T47D (cell line): ENCODE results near the gene MGMT.

Experiments used
- DNase-seq, 2 experiments: peaks; one replicate each; pipeline versions ENCODE4 v3.0.0 to v3.0.0-alpha.2; 2011 to 2012; ENCODE audit warnings: low read depth in 1 of 2, low spot score in 1 of 2
- JUND ChIP-seq: IDR thresholded peaks from 2 replicates; pipeline ENCODE4 v1.6.1; 2012; ENCODE audit warnings: low read depth
- in situ Hi-C: cut with HindIII; loops from 2 replicates; pipeline ENCODE4 v1.10.0; 2016; ENCODE audit warnings: low sequenced_read_pairs, low pct_unique_long_range_greater_than_20kb

MGMT gene

DNA sequence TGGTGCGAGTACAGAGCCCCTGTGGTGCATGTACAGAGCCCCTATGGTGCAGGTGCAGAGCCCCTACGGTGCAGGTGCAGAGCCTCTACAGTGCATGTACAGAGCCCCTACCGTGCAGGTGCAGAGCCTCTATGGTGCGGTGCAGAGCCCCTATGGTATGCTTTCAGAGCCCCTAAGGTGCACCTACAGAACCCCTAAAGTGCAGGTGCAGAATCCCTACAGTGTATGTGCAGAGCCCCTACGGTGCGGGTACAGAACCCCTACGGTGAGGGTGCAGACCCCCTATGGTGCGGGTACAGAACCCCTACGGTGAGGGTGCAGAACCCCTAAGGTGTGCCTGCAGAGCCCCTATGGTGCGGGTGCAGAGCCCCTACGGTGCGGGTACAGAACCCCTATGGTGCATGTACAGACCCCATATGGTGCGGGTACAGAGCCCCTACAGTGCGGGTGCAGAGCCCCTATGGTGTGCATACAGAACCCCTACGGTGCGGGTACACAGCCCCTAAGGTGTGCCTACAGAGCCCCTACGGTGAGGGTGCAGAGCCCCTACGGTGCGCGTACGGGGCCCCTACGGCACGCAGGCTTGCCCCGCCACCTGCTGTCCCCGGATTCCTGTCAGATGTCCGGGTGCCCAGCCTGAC lies 53.5 kb downstream of the MGMT start:
- in situ Hi-C loops, result no loop called here
- no peak for TF ChIP-seq JUND
- DNase-seq, result no peak

DNA sequence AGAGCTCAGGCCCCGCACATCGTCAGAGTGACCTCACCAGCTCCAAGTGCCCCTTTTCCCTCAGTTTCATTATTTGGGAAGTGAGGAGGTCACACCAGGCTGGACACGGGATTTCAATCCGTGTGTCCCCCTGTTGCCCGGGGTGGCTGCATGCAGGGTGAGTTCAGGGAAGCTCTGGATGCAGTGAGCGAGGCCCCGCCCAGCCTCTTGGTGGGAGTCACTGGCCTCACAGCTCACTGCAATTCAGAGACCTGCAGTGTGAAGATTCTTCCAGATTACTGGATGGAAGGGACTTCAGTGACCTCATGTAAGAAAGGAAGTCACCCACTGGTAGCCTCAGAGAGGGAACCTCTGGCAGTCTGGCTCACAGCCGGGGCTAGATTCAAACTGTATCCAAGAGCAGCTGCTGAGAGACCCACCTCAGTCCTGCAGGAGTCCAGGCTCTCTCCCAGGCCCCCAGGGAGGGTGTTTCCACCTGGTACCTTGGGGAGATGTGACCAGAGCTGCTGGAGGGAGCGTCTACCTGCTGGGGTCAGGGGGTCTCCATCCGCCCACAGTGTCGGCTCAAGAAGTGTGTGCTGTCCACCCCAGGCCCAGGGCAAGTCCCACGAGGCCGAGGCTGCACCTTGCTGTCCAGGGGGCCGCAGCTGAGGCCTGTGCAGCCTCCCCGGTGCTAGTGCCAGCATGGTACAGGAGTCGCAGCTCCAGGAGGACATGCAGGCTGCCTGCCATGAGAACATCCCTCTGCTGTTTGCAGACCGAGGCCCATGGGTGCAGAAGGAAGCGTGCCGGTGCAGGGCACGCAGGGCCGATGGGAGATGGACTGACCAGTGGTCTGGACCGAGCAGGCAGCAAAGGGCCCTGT lies 54.4 kb downstream of the MGMT start:
- in situ Hi-C loops, result no loop called here
- TF ChIP-seq JUND, result no peak
- DNase-seq, result no peak

DNA sequence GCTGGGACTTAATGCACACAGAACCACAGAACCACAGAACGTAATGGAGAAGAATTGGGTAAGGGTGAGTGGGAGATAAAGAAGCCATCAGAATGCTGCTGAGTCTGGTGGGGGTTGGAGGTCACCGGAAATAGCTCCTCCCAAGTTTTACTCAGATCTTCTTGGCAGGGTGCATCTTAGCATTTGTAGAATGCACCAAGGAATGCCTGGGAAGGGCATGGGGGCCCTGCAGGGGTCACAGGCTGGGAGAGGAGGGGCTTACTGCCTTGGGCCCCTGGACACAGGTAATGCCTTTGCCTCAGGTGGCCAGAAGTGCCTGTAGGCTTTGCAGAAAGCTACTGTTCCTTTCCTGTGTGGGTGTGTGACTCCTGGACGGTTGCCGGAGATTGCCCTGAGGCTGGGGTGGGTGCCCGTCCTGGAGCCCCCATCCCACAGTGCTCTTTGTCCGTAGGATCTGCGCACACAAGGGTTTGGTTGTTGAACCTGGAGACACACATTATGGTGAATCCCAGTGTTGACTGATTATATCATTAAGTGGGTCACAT lies 55.1 kb downstream of the MGMT start:
- in situ Hi-C loops, result no loop called here
- TF ChIP-seq JUND, result no peak
- DNase-seq, result peak in 1 of 2 experiments; percentile 36

DNA sequence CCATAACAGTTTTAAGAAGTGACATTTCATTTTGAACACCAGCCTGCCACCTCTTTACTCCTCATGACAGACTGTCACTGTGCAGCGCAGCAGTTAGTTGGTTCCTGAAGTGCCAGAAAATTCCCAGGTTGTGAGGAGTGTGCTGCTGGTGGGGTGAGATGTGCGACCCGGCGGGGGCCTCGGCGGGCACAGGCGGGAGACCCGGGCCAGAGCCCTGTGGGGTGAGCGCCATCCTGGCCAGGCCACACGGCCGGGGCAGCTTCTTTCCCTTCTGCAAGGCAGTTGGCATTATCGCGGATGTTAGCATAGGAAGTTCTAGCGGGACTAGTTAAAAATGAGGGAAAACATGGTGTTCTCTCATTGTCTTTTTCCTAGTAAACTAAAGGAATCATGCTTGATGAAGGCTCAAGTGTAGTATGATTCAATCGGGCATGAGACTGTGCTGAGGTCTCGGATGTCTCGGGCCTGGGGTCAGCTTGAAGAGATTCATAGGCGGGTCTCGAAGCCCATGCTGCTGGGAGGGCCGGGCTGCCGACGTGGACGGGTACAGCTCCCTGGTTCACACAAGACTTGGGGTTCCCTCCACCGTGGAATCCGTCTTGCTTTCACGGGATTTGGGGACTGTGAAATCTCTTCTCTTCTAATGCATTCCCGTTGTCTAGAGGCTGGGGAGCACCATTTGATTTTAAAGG lies 56.1 kb downstream of the MGMT start:
- TF ChIP-seq JUND, result no peak
- in situ Hi-C loops, result no loop called here
- no peak for DNase-seq

DNA sequence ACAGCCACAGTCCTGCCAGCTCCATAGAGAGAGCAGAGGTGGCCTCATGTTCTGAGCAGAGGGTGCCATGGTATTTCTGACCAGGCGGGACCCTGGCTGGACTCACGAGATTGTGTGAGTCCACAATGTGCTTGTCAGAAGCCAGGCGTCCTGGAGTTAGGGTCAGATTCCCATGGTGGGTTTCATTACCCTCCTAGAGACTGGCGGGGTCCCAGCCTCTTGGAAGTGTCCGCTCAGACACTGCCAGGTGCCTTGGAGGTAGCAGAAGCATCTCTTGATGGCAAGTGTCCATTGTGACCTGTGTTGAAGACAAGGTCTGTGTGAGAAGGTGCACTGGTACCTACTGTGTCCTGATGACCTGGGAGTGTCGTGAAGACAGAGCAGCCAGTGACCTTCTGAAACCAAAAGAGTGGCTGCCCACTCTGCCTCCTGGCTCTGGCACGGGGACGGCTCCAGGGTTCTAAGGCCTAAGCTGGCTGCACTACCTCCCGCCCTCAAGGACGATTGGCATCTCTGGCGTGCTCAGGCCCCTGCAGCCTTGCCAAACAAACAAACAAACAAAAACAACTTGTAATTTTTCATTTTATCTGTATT lies 56.8 kb downstream of the MGMT start:
- in situ Hi-C loops, result no loop called here
- DNase-seq, result no peak
- no peak for TF ChIP-seq JUND

DNA sequence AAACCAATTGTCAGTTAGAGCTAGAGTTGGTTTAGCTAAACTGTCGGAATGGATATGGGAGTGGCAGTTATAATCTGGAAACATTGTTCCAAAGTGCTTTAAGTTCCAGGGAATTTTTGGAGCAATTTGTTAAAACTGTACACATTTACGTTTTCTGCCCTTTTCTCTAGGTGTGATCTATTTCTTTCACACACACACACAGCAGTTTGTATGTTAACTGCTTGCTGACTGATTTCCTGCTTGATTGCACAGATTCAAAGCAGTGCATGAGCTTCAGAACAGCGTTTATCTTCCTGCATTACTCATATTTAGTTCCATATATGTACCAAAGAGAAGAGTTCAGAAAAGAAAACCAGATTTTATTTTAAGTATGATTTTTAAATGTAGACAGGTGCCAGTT lies 57.9 kb downstream of the MGMT start:
- no peak for TF ChIP-seq JUND
- in situ Hi-C loops, result no loop called here
- no peak for DNase-seq

DNA sequence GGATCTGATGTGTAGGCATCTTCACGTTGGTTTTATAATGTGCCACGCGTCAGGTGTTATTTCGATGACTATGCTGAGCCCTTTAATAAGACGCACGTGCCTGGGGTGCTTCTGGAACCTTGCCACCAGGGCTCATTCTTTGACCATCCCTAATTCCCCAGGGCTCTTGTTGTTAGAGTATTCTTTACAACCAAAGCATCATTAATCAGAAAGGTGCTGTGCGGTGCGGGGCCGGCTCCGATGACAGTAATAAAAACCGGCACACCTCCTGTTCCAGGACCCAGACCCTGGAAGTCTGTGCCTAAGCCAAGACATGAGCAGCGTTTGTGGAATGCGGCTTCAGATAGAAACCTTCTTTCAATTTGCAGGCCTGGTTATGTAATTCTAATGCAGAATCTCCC lies 58.4 kb downstream of the MGMT start:
- no peak for DNase-seq
- TF ChIP-seq JUND, result no peak
- in situ Hi-C loops, result no loop called here

DNA sequence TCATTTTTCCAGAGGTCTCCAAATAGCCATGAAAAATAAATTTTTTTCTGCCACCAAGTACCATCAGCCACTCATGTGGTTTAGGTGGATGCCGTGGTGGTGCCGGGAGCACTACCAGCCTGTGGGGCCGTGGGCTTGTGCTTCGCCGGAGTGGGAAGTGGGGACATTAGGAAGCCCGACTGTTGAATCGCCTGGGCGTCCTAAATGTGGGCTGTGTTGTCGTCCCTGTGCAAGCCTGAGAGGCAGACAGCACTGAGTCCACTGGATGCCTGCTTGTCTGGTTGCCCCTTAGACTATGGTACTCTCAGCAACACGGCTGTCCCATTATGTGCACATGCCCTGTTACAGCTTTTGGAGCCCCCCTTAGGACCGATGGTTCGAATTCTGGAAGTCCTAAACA lies 59.9 kb downstream of the MGMT start:
- no peak for DNase-seq
- in situ Hi-C loops, result no loop called here
- no peak for TF ChIP-seq JUND

DNA sequence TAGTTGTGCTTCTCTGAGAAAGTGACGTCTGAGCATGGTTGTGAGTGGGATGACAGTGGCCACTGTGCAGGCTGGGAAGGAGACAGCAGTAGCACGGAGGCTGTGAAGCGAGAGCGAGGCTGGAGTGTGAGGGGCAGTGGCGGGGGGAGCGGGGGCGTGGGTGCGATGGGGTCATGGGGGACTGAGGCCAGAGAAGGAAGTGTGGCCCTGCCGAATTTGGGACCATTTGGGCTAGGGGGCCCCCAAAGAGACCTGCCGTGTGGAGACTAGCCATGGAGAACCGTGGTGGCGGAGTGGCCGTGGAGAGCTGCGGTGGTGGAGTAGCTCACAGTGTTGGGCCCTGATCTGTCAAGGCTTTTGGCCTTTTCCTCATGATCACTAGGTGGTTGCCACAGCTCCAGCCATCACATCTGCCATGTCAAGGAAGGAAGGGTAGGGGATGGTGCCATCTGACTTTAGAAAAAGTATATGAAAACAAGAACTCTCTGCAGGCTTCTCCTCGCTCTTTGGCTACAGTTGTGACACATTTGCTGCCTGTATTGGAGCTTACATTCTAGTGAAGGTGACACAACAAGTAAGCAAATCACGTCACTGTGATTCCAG lies 61.4 kb downstream of the MGMT start:
- no peak for DNase-seq
- in situ Hi-C loops, result no loop called here
- TF ChIP-seq JUND, result no peak

DNA sequence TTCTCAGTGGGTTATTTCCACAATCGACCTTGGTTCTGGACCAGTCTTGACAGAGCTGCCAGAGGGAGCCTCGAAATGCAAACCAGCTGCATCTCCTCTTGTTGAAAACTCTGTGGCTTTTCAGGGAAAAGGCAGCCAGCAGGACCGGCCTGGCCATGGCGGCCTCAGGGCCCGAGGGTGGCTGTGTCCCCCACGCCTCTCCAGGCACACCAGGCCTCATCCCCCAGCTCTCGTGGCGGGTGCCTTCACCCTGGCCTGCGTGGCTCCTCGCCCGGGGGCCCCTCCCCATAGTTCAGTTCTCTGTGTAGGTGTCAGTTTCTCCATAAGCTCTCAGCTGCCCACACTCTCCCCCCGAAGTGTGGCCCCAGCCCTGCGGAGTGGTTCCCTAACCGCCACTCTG lies 63.5 kb downstream of the MGMT start:
- in situ Hi-C loops, result no loop called here

DNA sequence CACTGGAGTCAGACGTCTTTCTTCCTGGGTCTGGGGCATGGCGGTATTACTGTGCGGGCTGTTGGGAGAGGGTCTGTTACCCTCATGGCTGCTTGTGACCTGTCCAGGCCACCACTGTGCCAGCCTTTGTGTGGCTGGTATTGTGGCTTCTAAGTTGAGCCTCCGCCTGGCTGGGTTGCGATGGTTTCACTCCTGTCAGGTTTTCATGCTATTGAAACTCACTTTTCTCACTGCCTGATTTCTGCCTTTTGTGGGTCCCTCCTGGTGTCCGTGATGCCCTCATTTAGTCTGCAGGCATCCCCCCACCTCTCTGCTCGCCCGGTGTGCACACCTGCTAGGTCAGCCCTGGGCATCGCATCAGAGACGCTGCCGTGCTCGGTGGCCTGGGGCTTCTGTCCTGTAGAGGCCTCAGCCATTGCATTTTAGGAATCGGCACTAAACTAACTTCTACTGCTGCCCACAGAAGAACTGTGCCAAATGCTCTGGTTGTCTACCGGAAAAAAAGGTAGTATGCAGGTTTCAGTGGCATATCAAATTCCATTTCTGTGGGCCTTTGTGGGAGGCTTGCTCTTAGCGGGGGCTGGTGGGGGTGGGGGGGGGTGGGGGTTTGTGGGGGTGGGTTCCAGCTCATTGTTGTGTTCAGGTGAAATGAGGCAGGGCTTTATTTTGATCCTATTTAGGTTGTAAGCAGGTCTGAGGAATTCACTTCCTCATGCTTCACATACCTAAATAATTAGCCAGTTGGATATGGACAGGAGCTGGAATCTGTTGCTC lies 64.3 kb downstream of the MGMT start:
- in situ Hi-C loops, result no loop called here
- DNase-seq, result peak; percentile 60 to 65
- TF ChIP-seq JUND, result no peak

More for the DNA sequence above, 63.5 kb downstream of the MGMT start:
- TF ChIP-seq JUND, result no peak
- DNase-seq, result no peak
